Left kidney (tissue), 1 donor: ENCODE data around the gene TIMD4. TPM values are rescaled to one million over a fixed set of nuclear protein-coding genes. Genes with fewer than 3 reads are reported as not detected.

Experiments used
- polyA plus RNA-seq: library from polyadenylated mRNA; unstranded; fragments of 120-200 nt; gene quantifications from one replicate; pipeline ENCODE4 v1.2.1, GENCODE V29; 2013; ENCODE audit not compliant: insufficient read length

TIMD4 gene
- polyA plus RNA-seq, 1 donor, result 0.68 TPM

Other genes starting within 250 kb of the TIMD4 start
- 0.10 TPM for gene PPP1R2B, start 112.9 kb downstream of the TIMD4 start, polyA plus RNA-seq
- gene HAVCR1, start 95.9 kb upstream of the TIMD4 start, polyA plus RNA-seq, result 4.6 TPM
- 18.2 TPM for gene HAVCR2, start 145.8 kb upstream of the TIMD4 start, polyA plus RNA-seq
- gene MED7, start 179.6 kb upstream of the TIMD4 start, polyA plus RNA-seq, result 24.3 TPM
- gene GARIN3, start 203.0 kb upstream of the TIMD4 start, polyA plus RNA-seq, result not detected
- gene ITK, start 217.6 kb upstream of the TIMD4 start, polyA plus RNA-seq, result 0.23 TPM